ENCODE measurements around the gene PSEN1. TPM values are rescaled to one million over a fixed set of nuclear protein-coding genes. Genes with fewer than 3 reads are reported as not detected.

The PSEN1 gene
- 49.1 and 51.7 TPM in 2 replicates for polyA plus RNA-seq (2013)

GRCh38 chr14:73136387-73137225, at the start of gene PSEN1:
Gene PSEN1, plus strand, starts transcription at chr14:73136507. Its CDS starts 11,513 bp downstream, at chr14:73148020.
- no peaks in the 10 kb centered on the region for H3K36me3 ChIP-seq (ENCODE audit: control insufficient read depth in 1 of 2, insufficient read depth in 2 of 2, low read length in 2 of 2)
- peak within 1 kb of the TSS; percentile 86 for H3K4ac ChIP-seq (ENCODE audit: low read depth, low read length)
- H3K9ac ChIP-seq (ENCODE audit: low read length): peak within 1 kb of the TSS; percentile 3
- H2BK12ac ChIP-seq (ENCODE audit: low read length): no peak within 1 kb of the TSS
- H3K23ac ChIP-seq (ENCODE audit: low read length): no peak within 1 kb of the TSS
- peak within 1 kb of the TSS; percentile 22 for H2BK5ac ChIP-seq (ENCODE audit: low read depth, low read length, poor library complexity)
- H3K4me2 ChIP-seq (ENCODE audit: low read length): peak within 1 kb of the TSS; percentile 88
- peak within 1 kb of the TSS; percentile 77 for H3K27ac ChIP-seq (ENCODE audit: low read depth, low read length)
- peaks cover 5 to 11% of the 10 kb centered on the region in 2 experiments for H3K4me1 ChIP-seq (ENCODE audit: control insufficient read depth in 1 of 2, insufficient read depth in 2 of 2, low read length in 2 of 2)
- H2BK120ac ChIP-seq (ENCODE audit: insufficient read depth, low read length, poor library complexity): no peak within 1 kb of the TSS
- H2AK5ac ChIP-seq (ENCODE audit: low read length): no peak within 1 kb of the TSS
- H3K9me3 ChIP-seq (ENCODE audit: insufficient read depth, low read depth, low read length): peaks cover 2% of the 10 kb centered on the region
- H2AFZ ChIP-seq (ENCODE audit: insufficient read depth, low read length, poor library complexity): peak within 1 kb of the TSS; percentile 90
- peak within 1 kb of the TSS; percentile 73 for H4K12ac ChIP-seq (ENCODE audit: low read depth, low read length)
- H3K4me3 ChIP-seq (ENCODE audit: low read depth, low read length): peak within 1 kb of the TSS; percentile 92
- peak within 1 kb of the TSS; percentile 86 for H4K8ac ChIP-seq (ENCODE audit: low read depth, low read length)
- no CpG with 5 or more reads among the region's 71 CpGs for WGBS (ENCODE audit: extremely low coverage, insufficient coverage, insufficient read length)
- H3K27me3 ChIP-seq (ENCODE audit: insufficient read depth, low read length): no peaks in the 10 kb centered on the region
- DNase-seq: peak; percentile 85 to 96
- peak within 1 kb of the TSS; percentile 70 for H3K18ac ChIP-seq (ENCODE audit: low read length)
- H3K14ac ChIP-seq (ENCODE audit: low read length): peak within 1 kb of the TSS; percentile 46
- peaks cover 10% of the 10 kb centered on the region for H3K79me1 ChIP-seq (ENCODE audit: low read length)
- H4K91ac ChIP-seq (ENCODE audit: low read depth, low read length): peak within 1 kb of the TSS; percentile 69
- H3K79me2 ChIP-seq (ENCODE audit: control insufficient read depth, insufficient read depth, low read length, poor library complexity): peaks cover 11% of the 10 kb centered on the region

GRCh38 chr14:73091044-73091443, 45.3 kb upstream of the PSEN1 start:
- WGBS (ENCODE audit: extremely low coverage, insufficient coverage, insufficient read length): no CpG with 5 or more reads among the region's 2 CpGs
- no peak overlapping the region for H3K23ac ChIP-seq (ENCODE audit: low read length)
- no peaks in the 10 kb centered on the region for H3K9me3 ChIP-seq (ENCODE audit: insufficient read depth, low read depth, low read length)
- H4K12ac ChIP-seq (ENCODE audit: low read depth, low read length): no peak overlapping the region
- no peak overlapping the region for H2AK5ac ChIP-seq (ENCODE audit: low read length)
- H4K91ac ChIP-seq (ENCODE audit: low read depth, low read length): no peak overlapping the region
- no peak overlapping the region for H2AFZ ChIP-seq (ENCODE audit: insufficient read depth, low read length, poor library complexity)
- H3K4me3 ChIP-seq (ENCODE audit: low read depth, low read length): no peak overlapping the region
- no peak overlapping the region for H2BK5ac ChIP-seq (ENCODE audit: low read depth, low read length, poor library complexity)
- no peak overlapping the region for H2BK12ac ChIP-seq (ENCODE audit: low read length)
- no peaks in the 10 kb centered on the region for H3K4me1 ChIP-seq (ENCODE audit: control insufficient read depth in 1 of 2, insufficient read depth in 2 of 2, low read length in 2 of 2)
- no peak overlapping the region for H3K14ac ChIP-seq (ENCODE audit: low read length)
- no peak overlapping the region for H3K9ac ChIP-seq (ENCODE audit: low read length)
- H3K4ac ChIP-seq (ENCODE audit: low read depth, low read length): no peak overlapping the region
- H3K79me1 ChIP-seq (ENCODE audit: low read length): no peaks in the 10 kb centered on the region
- H3K79me2 ChIP-seq (ENCODE audit: control insufficient read depth, insufficient read depth, low read length, poor library complexity): no peaks in the 10 kb centered on the region
- no peak for DNase-seq
- no peak overlapping the region for H4K8ac ChIP-seq (ENCODE audit: low read depth, low read length)
- H3K27me3 ChIP-seq (ENCODE audit: insufficient read depth, low read length): no peaks in the 10 kb centered on the region
- peaks cover 33 to 38% of the 10 kb centered on the region in 2 experiments for H3K36me3 ChIP-seq (ENCODE audit: control insufficient read depth in 1 of 2, insufficient read depth in 2 of 2, low read length in 2 of 2)
- H3K27ac ChIP-seq (ENCODE audit: low read depth, low read length): no peak overlapping the region
- H2BK120ac ChIP-seq (ENCODE audit: insufficient read depth, low read length, poor library complexity): no peak overlapping the region
- no peak overlapping the region for H3K4me2 ChIP-seq (ENCODE audit: low read length)
- no peak overlapping the region for H3K18ac ChIP-seq (ENCODE audit: low read length)

DNA sequence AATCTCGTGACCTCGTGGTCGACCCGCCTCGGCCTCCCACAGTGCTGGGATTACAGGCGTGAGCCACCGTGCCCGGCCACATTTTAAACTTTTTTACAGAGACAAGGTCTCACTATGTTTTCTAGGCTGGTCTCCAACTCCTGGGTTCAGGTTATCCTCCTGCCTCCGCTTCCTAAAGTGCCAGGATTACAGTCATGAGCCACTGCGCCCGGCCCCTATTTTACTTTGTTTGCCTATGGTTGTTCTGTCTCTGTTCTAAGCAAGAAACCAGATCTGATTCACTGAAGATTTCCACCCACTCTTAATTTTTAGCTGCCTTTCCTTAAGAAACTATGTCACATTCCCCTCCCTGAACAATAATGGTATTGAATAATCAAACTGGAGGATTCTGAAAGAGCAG, 38.9 kb upstream of the PSEN1 start:
- no CpG with 5 or more reads among the region's 11 CpGs for WGBS (ENCODE audit: extremely low coverage, insufficient coverage, insufficient read length)
- Histone ChIP-seq H3K18ac (ENCODE audit: low read length) (no peak overlapping the region), H3K79me2 (ENCODE audit: control insufficient read depth, insufficient read depth, low read length, poor library complexity) (no peaks in the 10 kb centered on the region), H3K36me3 (ENCODE audit: control insufficient read depth in 1 of 2, insufficient read depth in 2 of 2, low read length in 2 of 2) (peaks cover 21 to 26% of the 10 kb centered on the region in 2 experiments), H2AFZ (ENCODE audit: insufficient read depth, low read length, poor library complexity) (no peak overlapping the region), H3K9ac (ENCODE audit: low read length) (no peak overlapping the region), H2BK120ac (ENCODE audit: insufficient read depth, low read length, poor library complexity) (no peak overlapping the region), H3K4ac (ENCODE audit: low read depth, low read length) (no peak overlapping the region), H2AK5ac (ENCODE audit: low read length) (no peak overlapping the region), H3K23ac (ENCODE audit: low read length) (no peak overlapping the region), H3K9me3 (ENCODE audit: insufficient read depth, low read depth, low read length) (no peaks in the 10 kb centered on the region), H3K14ac (ENCODE audit: low read length) (no peak overlapping the region), H2BK12ac (ENCODE audit: low read length) (no peak overlapping the region), H3K27ac (ENCODE audit: low read depth, low read length) (no peak overlapping the region), H4K8ac (ENCODE audit: low read depth, low read length) (no peak overlapping the region), H3K4me1 (ENCODE audit: control insufficient read depth in 1 of 2, insufficient read depth in 2 of 2, low read length in 2 of 2) (no peaks in the 10 kb centered on the region), H2BK5ac (ENCODE audit: low read depth, low read length, poor library complexity) (no peak overlapping the region), H3K4me3 (ENCODE audit: low read depth, low read length) (no peak overlapping the region), H4K91ac (ENCODE audit: low read depth, low read length) (no peak overlapping the region), H4K12ac (ENCODE audit: low read depth, low read length) (no peak overlapping the region), H3K27me3 (ENCODE audit: insufficient read depth, low read length) (no peaks in the 10 kb centered on the region), H3K79me1 (ENCODE audit: low read length) (no peaks in the 10 kb centered on the region), H3K4me2 (ENCODE audit: low read length) (no peak overlapping the region)
- no peak for DNase-seq

- H4K91ac ChIP-seq (ENCODE audit: low read depth, low read length): no peak overlapping the region
- H3K27me3 ChIP-seq (ENCODE audit: insufficient read depth, low read length): no peaks in the 10 kb centered on the region
- no CpG with 5 or more reads among the region's 4 CpGs for WGBS (ENCODE audit: extremely low coverage, insufficient coverage, insufficient read length)
These were observed 36.0 kb upstream of the PSEN1 start for GRCh38 chr14:73100334-73100733.

More at GRCh38 chr14:73100334-73100733, 36.0 kb upstream of the PSEN1 start:
- Histone ChIP-seq H3K4me3 (ENCODE audit: low read depth, low read length) (no peak overlapping the region), H2BK5ac (ENCODE audit: low read depth, low read length, poor library complexity) (no peak overlapping the region), H3K27ac (ENCODE audit: low read depth, low read length) (no peak overlapping the region), H4K12ac (ENCODE audit: low read depth, low read length) (no peak overlapping the region), H3K14ac (ENCODE audit: low read length) (no peak overlapping the region), H3K9ac (ENCODE audit: low read length) (no peak overlapping the region), H3K79me1 (ENCODE audit: low read length) (no peaks in the 10 kb centered on the region), H3K4me1 (ENCODE audit: control insufficient read depth in 1 of 2, insufficient read depth in 2 of 2, low read length in 2 of 2) (no peaks in the 10 kb centered on the region), H3K18ac (ENCODE audit: low read length) (no peak overlapping the region), H2BK12ac (ENCODE audit: low read length) (no peak overlapping the region), H3K36me3 (ENCODE audit: control insufficient read depth in 1 of 2, insufficient read depth in 2 of 2, low read length in 2 of 2) (peaks cover 18 to 33% of the 10 kb centered on the region in 2 experiments), H3K9me3 (ENCODE audit: insufficient read depth, low read depth, low read length) (no peaks in the 10 kb centered on the region), H2BK120ac (ENCODE audit: insufficient read depth, low read length, poor library complexity) (no peak overlapping the region), H3K4me2 (ENCODE audit: low read length) (no peak overlapping the region), H3K79me2 (ENCODE audit: control insufficient read depth, insufficient read depth, low read length, poor library complexity) (no peaks in the 10 kb centered on the region), H3K23ac (ENCODE audit: low read length) (no peak overlapping the region), H3K4ac (ENCODE audit: low read depth, low read length) (no peak overlapping the region), H2AK5ac (ENCODE audit: low read length) (no peak overlapping the region), H4K8ac (ENCODE audit: low read depth, low read length) (no peak overlapping the region), H2AFZ (ENCODE audit: insufficient read depth, low read length, poor library complexity) (no peak overlapping the region)
- peak; percentile 6 to 67 for DNase-seq

All from trophoblast cell (in vitro differentiated cells and primary cell).